ENCODE results near the gene HERC2.
"Not testable (repeated sequence)": the region's sequence is repeated elsewhere in the genome, so short reads cannot be mapped to it uniquely, and the experiment has no call there.

Gene HERC2

DNA sequence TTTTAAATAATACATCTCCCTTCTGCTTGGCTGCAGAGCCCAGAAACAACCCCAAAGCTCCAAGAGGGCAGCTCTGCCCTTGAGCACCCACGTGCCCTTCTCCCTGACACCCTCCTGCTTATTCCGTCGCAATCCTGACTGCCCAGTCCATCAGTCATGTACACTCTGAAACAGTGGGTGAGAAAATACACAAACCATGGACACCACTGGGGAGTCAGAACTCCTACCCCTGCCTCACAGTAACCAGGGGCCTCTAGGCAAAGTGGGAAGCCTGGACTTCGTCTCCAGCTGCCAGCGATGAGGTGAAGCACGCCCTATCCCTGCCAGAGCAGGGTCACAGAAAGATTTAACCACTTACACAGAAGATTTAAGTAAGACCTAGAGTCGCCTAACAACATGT lies 40.1 kb downstream of the HERC2 start:
- no peak for DNase-seq

DNA sequence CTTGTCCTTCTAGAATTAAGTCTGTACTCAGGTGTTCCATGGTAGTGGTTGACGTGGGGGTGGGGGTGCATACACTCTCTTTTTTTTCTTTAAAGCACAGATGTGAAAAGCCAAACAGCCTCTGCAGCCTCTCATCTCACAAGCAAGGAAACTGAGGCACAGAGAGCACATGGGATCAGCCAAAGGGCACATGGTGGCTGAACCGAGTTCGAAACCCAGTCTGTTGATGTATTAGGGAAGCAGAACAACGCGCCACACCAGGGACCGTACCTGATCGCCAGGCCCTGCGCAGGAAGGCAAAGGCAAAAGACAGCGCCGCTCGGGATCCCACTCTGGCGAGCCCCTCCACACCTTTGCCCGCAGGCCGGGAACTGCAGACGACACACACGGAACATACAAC lies 47.3 kb downstream of the HERC2 start:
- DNase-seq: no peak

GRCh38 chr15:28273873-28274610 lies 47.9 kb downstream of the HERC2 start:
- no peak for DNase-seq

DNA sequence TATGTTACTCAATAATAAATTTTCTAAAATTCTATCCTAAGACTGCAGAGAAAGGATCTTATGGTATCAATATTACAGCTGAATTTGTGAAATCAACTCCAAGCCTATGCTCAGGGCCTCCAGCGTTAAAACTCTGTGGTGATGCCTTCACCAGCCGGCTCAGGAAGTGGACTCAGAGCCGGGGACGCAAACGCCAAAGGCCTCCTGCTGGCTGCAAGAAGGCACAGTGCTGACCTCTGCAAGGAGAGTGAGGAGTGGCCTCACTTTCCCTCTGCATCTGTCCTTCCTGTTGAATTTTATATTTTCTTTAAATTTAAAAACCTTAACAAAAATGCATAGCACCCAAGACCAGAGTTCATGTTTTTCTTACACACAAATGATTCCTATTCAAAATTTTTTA lies 48.5 kb downstream of the HERC2 start:
- DNase-seq: no peak

GRCh38 chr15:28272587-28272986 lies 49.4 kb downstream of the HERC2 start:
- no peak for DNase-seq

GRCh38 chr15:28271697-28272260 lies 50.2 kb downstream of the HERC2 start:
- DNase-seq: no peak

- DNase-seq: no peak
Observed at GRCh38 chr15:28269097-28269496, 52.9 kb downstream of the HERC2 start.

GRCh38 chr15:28267727-28268126 lies 54.3 kb downstream of the HERC2 start:
- no peak for DNase-seq

DNA sequence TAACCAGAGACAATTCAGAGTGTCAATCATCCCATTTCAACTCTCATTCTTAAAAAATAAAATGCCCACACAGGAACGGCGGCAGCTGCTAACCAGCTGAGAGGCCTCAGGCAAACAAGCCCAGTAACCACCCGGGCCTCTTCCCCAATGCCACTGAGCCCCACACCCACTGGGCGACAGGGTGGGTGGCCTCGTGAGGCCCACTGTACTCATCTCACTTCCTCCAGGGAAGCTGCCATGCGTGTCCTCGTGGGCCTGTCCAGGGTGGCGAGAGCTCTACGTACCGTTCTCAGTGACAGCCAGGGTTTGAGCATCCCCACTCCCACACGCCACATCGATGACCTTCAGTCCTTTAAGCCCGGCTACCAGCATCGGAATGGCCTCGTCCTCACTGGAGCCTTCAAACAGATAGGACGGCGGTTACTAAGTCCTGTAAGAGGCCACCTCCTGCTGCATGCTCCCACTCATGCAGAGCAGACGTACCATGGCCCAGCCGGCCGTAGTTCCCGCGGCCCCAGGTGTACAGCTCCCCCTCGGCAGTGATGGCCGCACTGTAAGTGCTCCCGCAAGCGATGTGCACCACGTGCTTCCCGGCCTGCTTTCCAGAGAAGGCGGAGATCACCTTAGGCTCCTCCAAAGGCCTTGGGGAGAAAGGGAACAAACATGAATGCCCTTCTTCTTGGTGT lies 56.5 kb downstream of the HERC2 start:
- DNase-seq: no peak

- no peak for DNase-seq
Observed at GRCh38 chr15:28264166-28264565, 57.8 kb downstream of the HERC2 start.

DNA sequence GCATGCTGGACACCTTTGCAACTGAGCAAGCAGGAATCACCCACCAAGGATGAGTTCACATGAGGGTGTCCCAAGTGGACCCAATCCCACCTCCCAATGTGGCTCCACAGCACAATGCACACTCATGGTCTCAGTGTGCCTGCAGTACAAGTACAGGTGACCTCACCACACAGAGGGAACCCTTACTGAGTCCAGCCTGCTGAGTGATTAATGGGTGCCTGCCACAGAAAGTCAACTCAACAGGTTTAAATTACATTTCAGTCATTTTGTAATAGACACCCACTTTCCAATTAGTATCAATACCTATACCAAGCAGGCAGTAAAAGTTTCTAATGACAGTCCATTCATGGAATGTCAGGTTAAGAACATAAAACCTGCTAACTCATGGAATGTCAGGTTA lies 59.5 kb downstream of the HERC2 start:
- no peak for DNase-seq

GRCh38 chr15:28260722-28261121 lies 61.3 kb downstream of the HERC2 start:
- DNase-seq: no peak

DNA sequence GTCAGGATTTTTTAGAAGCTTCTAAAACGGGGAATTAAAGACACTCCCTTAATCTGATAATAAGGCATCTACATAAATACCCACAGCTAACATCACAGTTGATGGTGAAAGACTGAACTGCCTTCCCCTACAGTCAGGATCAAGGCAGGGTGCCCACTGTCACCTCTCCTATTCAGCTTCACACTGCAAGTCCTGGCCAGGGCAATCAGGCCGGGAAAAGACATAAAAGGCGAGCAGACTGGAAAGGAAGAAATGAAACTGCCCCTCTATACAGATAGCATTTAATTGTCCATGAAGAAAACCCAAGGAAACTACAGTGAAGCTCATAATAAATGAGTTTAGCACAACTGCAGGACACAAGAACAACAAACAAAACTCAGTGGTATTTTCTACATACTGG lies 61.7 kb downstream of the HERC2 start:
- DNase-seq: no peak

- DNase-seq: no peak
Observed at GRCh38 chr15:28255965-28256364, 66.0 kb downstream of the HERC2 start.

- DNase-seq: no peak
Observed at GRCh38 chr15:28252831-28253230, 69.1 kb downstream of the HERC2 start.

GRCh38 chr15:28246605-28247004 lies 75.4 kb downstream of the HERC2 start:
- DNase-seq: no peak

DNA sequence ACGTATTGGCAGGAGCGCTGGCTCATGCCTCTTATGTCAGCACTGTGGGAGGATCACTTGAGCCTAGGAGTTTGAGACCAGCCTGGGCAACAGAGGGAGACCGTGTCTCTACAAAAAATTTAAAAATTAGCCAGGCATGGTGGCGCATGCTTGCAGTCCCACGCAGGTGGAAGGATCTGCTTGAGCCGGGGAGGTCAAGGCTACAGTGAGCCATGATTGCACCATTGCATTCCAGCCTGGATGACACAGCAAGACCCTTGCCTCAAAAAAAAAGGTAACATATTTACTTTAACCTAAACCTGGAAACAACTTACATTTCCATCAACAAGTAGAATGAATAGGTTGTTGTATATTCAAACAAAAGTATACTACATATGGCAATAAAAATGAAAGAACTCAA lies 78.1 kb downstream of the HERC2 start:
- no peak for DNase-seq

GRCh38 chr15:28243399-28243798 lies 78.6 kb downstream of the HERC2 start:
- DNase-seq: no peak

DNA sequence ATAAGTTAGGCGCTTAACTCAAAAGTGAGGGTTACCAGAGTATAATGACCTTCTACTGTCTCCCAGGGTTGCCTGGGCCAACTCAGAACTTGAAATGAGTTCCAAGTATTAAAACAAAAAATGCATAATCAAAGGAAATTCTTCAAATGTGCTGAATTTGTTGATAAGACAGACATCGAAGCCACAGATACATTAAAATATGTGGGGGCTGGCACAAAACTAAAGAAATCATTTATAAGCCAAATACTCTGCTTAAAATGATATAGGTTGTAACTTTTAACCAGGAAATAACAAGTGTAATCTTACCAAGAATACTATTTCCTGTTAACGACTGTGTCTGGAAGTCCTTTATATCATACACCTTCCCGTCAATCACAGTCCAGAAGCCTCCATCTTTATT lies 83.7 kb downstream of the HERC2 start:
- DNase-seq: not testable (repeated sequence)

- not testable (repeated sequence) for DNase-seq
Observed at GRCh38 chr15:28231743-28232142, 90.2 kb downstream of the HERC2 start.

DNA sequence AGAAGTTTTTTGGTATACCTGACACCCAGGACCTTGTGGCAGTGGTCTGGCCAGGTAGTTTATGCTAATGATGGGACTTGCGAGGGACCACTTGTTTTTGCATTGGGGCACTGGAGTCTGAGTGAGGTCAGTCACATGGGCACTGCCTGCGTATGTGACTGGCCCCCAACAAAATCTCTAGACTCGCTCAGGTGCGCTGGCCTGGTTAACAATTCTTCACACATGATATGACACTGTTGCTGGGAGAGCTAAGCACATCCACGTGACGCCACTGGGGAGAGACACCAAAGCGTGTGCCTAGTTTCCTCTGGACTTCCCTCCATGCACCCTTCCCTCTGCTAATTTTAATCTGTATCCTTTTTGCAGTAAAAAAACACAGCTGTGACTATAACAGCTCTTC lies 90.6 kb downstream of the HERC2 start:
- DNase-seq: not testable (repeated sequence)

- DNase-seq: not testable (repeated sequence)
Observed at GRCh38 chr15:28228990-28229640, 92.9 kb downstream of the HERC2 start.

- DNase-seq: no peak
Observed at GRCh38 chr15:28228096-28228495, 93.9 kb downstream of the HERC2 start.

- not testable (repeated sequence) for DNase-seq
Observed at GRCh38 chr15:28227303-28227702, 94.7 kb downstream of the HERC2 start.

Measured in CD4-positive, alpha-beta T cell treated with Interferon alpha-2 for 1 hour (primary cell).